ENCODE results near the gene ARHGAP23. TPM values are rescaled to one million over a fixed set of nuclear protein-coding genes. Genes with fewer than 3 reads are reported as not detected.
A peak's percentile ranks its signal among the peaks of the same experiment; 100 is the strongest.

The ARHGAP23 gene
- total and polyA plus RNA-seq, 10 donors = 7.5 to 250 (median 67.0) TPM

GRCh38 chr17:38507436-38507835, 79.2 kb downstream of the ARHGAP23 start:
- intact Hi-C loops (cut with DNase I; ENCODE audit: low total_unique reads) = no loop called here
- TF ChIP-seq CTCF (IDR thresholded peaks at IDR 0.05 in 8 of 11, conservative IDR thresholded peaks at IDR 0.05 in 3 of 11) (no peak), POLR2AphosphoS5 (IDR thresholded peaks at IDR 0.05) (no peak), POLR2A (IDR thresholded peaks at IDR 0.05) (no peak)
- Histone ChIP-seq H3K36me3 (peaks cover 0 to 76% (median 8%) of the 10 kb centered on the region in 6 donors), H3K4me1 (peaks cover 6 to 63% (median 36%) of the 10 kb centered on the region in 6 donors), H3K27ac (peak overlapping the region in 3 of 8 donors; percentile 7 to 19 (median 10)), H3K27me3 (replicated peaks in 1 of 7) (peaks cover 0 to 43% (median 20%) of the 10 kb centered on the region in 7 donors), H3K9me3 (no peaks in the 10 kb centered on the region), H3K4me3 (no peak overlapping the region)
- no peak for DNase-seq
- 34 to 78% (median 72%) methylated on average over 3 of the region's 3 CpGs for WGBS, 5 donors

- Histone ChIP-seq H3K27ac (peak overlapping the region in 3 of 8 donors; percentile 7 to 19 (median 10)), H3K4me1 (peaks cover 6 to 66% (median 36%) of the 10 kb centered on the region in 6 donors), H3K27me3 (replicated peaks in 1 of 7) (peaks cover 0 to 50% (median 20%) of the 10 kb centered on the region in 7 donors), H3K9me3 (no peaks in the 10 kb centered on the region), H3K36me3 (peaks cover 0 to 70% (median 6%) of the 10 kb centered on the region in 6 donors), H3K4me3 (no peak overlapping the region)
- no peak for TF ChIP-seq POLR2AphosphoS5 (IDR thresholded peaks at IDR 0.05)
- TF ChIP-seq POLR2A (IDR thresholded peaks at IDR 0.05) = no peak
- TF ChIP-seq CTCF (IDR thresholded peaks at IDR 0.05 in 8 of 11, conservative IDR thresholded peaks at IDR 0.05 in 3 of 11) = no peak
- intact Hi-C loops (cut with DNase I; ENCODE audit: low total_unique reads) = no loop called here
- 74 to 80% (median 77%) methylated on average over 3 of the region's 3 CpGs for WGBS, 5 donors
- no peak for DNase-seq
Measured at GRCh38 chr17:38507921-38508569, 79.8 kb downstream of the ARHGAP23 start.

- H3K36me3 ChIP-seq = peaks cover 0 to 65% (median 4%) of the 10 kb centered on the region in 6 donors
- TF ChIP-seq CTCF (IDR thresholded peaks at IDR 0.05 in 8 of 11, conservative IDR thresholded peaks at IDR 0.05 in 3 of 11) (no peak), POLR2AphosphoS5 (IDR thresholded peaks at IDR 0.05) (no peak), POLR2A (IDR thresholded peaks at IDR 0.05) (no peak)
- no peak overlapping the region for H3K4me3 ChIP-seq
- H3K9me3 ChIP-seq = no peaks in the 10 kb centered on the region
- 81 to 93% (median 85%) methylated on average over 6 of the region's 6 CpGs for WGBS, 5 donors
- intact Hi-C loops (cut with DNase I; ENCODE audit: low total_unique reads) = no loop called here
- H3K27ac ChIP-seq = peak overlapping the region in 3 of 8 donors; percentile 7 to 19 (median 10)
- H3K27me3 ChIP-seq (replicated peaks in 1 of 7) = peaks cover 0 to 52% (median 20%) of the 10 kb centered on the region in 7 donors
- peaks cover 6 to 66% (median 36%) of the 10 kb centered on the region in 6 donors for H3K4me1 ChIP-seq
- DNase-seq = no peak
Measured at GRCh38 chr17:38508570-38508950, 80.3 kb downstream of the ARHGAP23 start.

- 59 to 63% (median 62%) methylated on average over 25 to 27 of the region's 27 CpGs for WGBS, 5 donors
- DNase-seq = peak; percentile 87
- peaks cover 6 to 66% (median 36%) of the 10 kb centered on the region in 6 donors for H3K4me1 ChIP-seq
- intact Hi-C loops (cut with DNase I; ENCODE audit: low total_unique reads) = no loop called here
- no peaks in the 10 kb centered on the region for H3K9me3 ChIP-seq
- peaks cover 0 to 59% (median 4%) of the 10 kb centered on the region in 6 donors for H3K36me3 ChIP-seq
- peak overlapping the region in 1 of 8 donors; percentile 10 for H3K27ac ChIP-seq
- H3K27me3 ChIP-seq (replicated peaks in 1 of 7) = peaks cover 0 to 52% (median 20%) of the 10 kb centered on the region in 7 donors
- H3K4me3 ChIP-seq = peak overlapping the region in 5 of 8 donors; percentile 2 to 56 (median 5)
- TF ChIP-seq CTCF (IDR thresholded peaks at IDR 0.05 in 8 of 11, conservative IDR thresholded peaks at IDR 0.05 in 3 of 11) = peak in 10 of 11 experiments; percentile 5 to 80 (median 58)
- no peak for TF ChIP-seq POLR2AphosphoS5 (IDR thresholded peaks at IDR 0.05)
Measured at GRCh38 chr17:38508954-38509771, 80.9 kb downstream of the ARHGAP23 start.
